Hematopoietic multipotent progenitor cell treated with erythropoietin and hydrocortisone succinate and interleukin-3 and kit ligand, for 17 days (in vitro differentiated cells): ENCODE data around the gene SNAPC4.

Experiments
- DNase-seq: peaks from one replicate; pipeline ENCODE4 v3.0.0-alpha.2; 2015; ENCODE audit warnings: low spot score

SNAPC4 gene

DNA sequence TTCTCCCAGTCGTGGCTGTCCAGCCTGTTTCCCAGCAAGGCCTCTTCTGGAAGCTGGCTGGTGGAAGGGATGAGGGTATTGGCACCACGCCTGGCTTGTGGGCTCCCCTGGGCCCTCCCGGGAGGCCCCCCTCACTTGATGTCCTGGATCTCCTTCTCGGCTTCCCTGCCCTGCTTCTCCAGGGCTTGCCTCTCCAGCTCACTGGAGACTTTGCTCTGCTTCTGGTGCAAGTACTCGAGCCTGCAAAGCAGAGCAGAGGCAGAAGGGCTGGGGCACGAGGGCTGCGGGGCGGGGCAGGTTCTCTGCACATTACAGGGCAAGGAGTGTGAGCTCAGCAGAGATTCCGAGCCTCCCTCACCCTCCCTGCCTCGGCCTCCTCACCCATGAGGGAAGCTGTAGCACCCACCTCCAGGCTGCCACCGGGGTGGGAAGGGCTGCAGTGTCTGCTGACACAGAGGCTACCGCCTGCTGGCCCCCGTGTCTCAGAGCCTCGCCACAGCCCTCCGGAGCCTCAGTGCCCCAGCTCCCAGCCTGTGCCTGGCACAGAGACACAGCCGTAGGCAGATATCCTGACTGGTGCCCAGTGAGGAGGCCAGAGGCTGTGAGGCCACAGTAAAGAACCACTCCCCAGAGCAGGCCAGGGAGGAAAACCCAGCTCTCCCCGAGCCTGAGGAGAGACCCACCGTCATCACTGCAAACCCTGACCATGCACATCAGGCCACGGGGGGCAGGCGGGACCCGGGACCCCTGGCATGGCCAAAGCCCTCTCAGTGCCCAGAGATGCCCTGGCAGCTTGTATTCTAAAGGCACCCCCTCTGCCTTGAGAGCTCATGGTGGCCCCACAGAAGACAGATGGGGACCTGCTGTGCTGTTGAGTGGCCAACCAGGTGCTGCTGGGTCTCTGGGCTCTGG, 7.2 kb downstream of the SNAPC4 start:
- DNase-seq, result no peak

DNA sequence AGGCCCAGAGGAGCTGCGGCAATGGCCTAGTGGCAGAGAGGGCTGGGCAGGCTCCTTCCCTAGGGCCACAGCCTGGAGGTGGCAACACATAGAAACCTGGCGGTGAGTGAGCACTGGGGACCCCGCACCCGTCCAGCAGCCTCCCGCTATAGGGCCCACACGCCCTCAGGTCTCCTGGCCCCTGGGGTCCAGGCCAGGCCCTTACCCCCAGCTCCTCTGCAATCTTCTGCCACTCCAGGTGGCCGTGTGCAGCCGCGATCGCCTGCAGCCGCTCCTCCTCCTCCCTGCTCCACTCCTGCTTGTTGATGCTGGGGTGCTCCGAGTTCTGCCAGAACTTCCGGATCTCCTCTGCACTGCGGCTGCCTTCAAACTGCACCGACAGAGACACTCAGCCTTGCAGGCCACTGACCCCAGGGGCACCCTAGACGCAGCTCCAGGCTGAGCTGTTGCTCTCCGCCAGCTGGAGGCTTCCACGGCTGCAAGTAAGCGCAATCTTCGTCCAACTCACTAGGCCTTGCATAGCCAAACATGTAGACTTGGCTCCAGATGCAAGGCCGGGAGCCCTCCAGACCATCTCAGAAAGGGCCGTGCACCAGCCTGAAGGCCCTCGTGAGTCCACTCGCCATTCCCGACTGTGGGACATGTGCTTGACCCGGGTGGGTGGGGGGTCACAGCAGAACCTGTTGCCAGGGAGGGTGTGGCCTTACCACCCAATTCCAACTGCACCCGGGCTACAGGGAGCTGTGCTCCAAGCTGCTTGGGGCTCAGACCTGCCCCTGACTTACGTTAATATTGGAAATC, 8.0 kb downstream of the SNAPC4 start:
- no peak for DNase-seq

DNA sequence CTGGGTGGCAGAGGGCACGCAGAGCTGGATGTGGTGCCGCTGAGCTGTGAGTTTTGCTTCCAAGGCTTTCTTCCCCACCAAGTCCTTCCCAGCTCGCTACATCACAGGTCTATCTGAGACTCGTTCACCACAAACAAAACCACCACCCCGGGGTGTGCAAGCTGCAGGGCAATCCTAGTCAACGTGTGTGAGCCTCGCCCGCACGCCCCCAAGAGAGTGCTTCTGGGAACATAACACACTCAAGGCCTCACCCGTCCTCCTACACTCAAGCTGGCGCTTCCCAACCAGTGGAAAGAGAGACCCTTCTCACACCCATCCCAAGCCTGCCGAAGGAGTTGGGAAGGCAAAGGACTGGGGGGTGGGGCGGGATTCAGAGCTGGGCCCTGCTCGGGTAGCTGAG, 10.6 kb downstream of the SNAPC4 start:
- DNase-seq, result no peak

DNA sequence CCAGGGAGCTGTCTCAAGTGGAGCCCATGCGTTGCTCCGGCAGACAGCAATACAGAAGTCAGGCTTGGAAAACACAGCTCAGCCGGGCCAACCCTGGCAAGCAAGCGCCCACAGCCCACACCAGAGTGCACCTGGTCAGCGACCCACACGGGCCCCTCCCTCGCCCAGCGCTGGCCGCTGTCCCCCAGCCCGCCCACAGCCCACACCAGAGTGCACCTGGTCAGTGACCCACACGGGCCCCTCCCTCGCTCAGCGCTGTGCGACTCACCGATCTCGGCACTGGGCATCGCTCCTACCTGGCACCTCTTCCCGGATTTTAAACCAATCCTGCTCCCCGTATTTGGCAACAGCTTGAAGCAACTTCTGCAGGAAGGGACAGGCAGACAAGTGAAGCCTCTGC, 12.8 kb downstream of the SNAPC4 start:
- no peak for DNase-seq

DNA sequence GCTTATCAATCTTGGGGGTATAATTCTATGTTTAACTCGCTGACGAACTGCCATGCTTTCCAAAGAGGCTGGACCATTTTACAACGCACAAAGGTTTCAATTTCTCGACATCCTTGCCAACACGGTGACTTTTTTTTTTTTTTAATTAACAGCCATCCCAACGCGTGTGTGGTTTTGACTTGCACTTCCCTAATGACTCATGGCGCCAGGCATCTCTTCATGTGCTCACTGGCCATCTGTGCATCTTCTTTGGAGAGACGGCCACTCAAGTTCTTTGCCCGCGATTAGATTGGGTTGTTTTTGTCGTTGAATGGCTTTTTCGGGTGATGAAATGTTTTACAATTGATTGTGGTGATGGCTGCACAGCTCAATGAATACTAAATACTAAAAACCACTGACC, 14.0 kb downstream of the SNAPC4 start:
- no peak for DNase-seq

DNA sequence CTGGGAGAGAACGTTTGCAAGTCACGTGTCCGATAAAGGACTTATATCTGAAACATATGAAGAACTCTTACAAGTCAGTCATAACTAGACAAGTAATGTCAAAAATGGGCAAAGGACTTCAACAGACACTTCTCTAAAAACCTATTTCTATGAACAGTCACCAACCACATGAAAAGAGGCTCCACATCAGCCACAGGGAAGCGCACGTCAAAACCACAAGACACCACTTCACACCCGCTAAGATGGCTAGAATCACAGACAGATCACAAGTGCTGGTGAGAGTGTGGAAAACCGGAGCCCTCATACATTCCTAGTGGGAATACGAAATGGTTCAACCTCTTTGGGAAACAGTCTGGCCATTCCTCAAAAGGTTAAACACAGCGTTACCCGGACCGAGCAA, 15.0 kb downstream of the SNAPC4 start:
- no peak for DNase-seq

DNA sequence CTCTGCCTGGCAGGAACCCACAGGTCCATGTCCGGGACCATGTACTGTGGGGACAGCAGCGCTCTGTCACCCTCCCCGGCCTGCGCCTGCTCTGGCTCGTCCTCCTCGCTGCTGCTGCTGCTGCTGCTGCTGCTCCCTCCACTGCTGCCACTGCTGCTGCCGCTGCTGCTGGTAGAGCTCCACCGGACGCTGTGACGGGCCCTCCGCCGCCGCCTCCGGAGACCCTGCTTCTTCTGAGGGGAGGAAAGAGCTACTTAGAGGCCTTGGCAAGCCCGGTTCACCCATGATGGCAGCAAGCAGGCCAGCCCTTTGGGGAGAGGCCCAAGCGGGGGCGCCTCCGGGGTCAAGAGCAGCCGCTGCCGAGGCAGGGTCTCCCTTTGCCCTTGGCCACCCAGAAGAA, 16.5 kb downstream of the SNAPC4 start:
- DNase-seq, result no peak

DNA sequence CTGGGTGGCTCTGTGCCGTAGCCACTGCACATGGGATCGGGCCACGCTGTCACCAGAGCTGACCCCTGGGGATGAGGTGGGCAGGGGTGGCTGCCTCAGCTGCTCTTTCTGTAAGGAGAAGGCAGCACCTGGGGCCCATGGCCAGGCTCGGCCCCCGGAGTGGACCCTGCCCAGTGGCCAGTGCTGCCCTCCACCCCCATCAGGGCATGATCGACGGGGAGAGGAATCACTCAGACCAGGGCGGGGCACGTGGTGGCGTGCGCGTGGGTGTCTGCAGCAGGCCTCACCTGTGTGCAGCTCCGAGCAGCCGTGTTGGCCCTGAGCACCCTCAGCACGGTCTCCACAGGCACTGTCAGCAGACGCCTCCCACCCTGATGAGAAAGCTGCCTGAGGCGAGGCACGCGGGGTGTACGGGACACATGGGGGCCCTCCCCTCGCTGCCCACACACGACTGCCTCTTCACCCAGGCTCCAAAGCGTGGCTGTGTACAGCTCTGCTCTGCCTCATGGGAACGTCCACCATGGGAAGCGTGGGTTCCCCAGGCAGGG, 17.9 kb downstream of the SNAPC4 start:
- DNase-seq, result no peak

DNA sequence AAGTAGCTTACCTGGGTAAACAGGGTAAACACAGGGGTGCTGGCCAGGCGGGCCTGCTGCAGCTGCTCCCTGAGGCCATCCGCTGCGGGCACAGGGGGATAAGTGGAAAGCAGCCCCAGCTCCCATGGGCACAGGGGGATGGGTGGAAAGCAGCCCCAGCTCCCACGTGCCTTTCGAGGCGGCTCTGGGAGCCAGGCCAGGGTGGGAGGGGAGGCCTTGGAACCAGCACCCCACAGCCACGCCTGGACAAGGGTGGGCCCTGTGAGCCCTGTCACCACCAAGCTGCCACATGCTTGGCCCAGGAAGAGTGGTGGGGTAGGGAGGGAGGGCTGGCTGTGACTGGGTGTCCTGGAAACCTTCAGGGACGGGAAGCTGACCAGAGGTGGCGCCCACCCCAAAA, 18.7 kb downstream of the SNAPC4 start:
- no peak for DNase-seq

DNA sequence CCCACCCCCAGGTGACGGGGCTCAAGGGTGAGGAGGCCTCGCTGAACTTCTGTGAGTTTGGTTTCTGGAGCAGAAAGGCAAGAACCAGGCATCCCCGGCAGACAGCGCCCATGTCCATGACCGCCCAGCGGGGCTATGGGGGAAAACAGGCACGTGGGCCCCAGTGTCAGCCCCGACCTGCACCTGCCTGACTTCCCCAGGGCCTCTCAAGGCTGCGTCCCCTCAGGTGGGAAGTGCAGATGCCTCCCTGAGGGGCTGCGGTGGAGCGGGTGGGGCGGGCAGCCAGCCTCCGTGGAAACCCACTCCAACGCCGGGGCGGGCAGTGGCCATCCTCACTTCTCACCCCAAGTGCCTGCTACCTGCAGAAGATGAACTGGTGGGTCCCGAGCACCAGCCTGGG, 19.6 kb downstream of the SNAPC4 start:
- DNase-seq, result no peak

DNA sequence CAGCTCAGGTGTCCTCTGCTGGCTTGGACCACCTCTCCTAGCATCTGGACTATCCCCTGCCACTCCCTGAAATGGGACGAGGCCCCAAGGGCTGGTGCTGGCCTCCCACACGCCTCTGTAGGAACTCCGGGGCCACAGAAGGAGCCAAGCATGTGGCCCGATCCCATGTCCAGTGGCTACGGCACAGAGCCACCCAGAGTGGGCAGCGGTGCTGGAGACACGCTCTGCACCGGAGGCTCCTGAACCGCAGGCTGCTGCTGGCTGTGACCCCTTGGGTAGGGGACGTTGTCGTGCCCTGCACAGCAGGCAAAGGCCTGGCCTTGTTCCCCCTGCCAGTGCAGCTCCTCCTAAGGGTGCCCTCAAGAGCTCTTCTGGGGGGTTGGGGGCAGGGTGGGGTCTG, 20.1 kb downstream of the SNAPC4 start:
- no peak for DNase-seq

DNA sequence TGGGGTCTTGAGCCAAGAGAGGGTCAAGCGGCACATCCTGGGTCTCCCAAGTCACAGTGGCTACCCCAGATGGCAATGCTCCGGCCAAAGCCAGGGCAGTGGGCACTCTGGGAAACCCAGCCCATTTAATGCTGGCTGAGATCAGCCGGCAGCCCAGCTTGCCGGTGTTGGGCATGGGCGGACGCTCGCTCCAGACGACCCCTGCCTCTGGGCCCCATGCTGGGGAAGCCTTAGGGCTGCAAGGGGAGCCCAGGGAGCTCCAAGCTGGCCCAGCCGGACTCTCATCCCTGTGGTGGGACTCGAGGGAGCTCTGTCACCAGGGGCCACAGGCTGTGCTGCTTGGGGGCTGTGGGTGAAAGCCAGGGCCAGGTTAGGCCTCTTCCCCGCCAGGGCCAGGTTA, 20.6 kb downstream of the SNAPC4 start:
- DNase-seq, result no peak

DNA sequence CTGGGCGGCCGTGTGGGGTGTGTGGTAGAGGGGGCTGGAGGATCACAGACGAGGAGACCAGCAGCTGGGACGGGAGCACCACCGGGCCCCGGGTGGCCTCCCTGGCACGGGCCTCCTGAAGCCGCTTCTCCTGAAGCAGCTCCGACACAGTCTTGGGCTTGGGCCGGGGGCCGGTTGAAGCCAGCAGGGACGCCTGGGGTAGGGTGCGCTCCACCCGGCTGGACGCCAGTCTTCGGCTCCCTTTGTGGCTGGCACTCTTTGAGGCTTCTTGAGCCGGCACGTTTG, 21.0 kb downstream of the SNAPC4 start:
- DNase-seq, result no peak

DNA sequence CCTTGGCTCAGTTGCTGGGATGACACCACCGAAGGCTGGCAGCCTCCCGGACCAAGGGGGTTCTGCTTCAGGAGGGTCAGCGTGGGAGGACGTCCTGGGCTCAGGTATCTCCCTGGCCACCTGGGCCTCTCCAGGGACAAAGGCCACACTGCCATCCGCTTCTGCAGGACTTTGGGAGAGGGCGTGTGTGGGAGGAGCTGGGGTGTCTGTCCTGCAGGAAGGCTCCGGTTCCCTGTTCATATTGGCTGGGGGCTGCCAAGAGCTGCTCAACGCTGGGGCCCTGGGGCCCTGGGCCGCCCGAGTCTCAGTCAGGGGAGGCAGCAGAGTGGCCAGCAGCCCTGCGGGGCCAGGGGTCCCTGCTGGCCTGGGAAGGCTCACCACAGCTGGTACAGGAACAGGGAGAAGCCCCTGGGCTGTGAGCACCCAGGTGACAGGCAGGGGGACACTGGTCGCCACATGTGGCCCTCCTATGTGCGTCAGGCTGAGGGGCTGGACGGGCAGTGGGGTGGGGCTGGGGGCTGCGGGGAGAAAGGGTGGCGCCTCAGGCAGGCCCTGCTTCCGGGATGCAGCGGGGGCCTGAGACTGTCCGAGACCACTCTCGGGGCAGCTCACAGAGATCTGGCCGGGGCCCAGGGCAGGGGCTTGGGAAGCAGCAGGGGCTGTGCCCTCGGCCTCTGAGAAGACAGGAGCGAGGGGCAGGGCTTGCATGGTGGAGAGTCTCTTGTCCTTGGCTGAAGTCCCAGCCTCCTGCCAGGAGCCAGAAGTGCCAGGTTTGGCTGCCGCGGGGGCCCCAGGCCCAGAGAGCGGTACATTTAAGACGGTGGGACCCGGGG, 21.6 kb downstream of the SNAPC4 start:
- DNase-seq, result no peak

DNA sequence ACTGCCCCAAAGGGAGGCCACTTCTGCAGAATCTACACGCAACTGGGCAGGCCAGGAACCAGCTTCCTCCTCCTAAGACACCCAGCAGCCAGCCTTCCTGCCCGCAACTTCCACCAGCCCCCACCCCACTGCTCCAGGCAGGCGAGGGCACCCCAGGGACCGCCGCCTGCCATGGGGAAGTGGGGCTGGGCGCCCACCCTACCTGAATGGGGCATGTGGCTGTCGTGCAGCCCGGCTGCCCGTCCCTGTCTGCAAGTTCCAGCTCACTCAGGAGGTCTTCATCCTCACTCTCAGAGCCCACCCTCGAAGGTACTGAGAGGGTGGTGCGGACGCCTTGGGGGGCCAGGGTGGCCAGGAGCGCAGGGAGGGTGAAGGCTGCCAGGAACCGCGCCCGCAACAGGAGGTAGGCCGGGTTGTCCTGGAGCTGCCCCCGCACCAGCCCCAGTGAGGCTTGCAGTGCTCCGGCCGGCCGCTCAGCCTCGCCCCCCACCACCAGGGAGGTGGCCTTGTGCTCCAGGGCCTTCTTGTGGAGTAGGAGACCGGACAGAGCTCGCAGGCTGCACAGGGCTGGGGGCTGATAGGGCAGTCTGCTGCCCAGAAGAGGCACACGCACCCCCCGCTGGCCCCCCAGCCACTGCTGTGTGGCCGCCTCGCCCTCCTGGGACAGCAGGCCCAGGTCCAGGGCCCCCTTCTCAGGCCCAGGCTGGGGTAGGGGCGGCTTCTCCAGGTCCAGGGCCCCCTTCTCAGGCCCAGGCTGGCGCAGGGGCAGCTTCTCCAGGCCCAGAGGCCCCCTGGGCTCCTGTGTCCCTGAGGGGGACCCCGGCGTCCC, 22.4 kb downstream of the SNAPC4 start:
- DNase-seq, result no peak

DNA sequence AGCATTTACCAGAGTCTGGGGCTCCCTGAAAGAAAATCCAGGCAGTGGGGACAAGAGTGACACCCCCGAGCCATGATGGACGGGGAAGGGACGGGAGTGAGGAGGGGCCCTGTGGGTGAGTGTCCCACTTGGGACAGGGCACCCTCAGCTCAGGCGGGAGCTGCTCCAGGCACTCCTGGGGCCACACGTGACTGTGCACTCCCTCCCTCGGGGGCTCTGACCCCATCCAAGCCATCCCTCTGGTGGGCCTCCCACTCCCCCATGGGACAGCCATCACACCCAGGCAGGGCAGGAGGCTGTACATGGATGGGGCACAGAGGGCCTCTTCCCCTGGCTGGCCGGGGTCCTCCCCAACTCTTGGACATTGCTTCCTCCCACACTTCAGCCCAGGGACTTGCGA, 23.5 kb downstream of the SNAPC4 start:
- no peak for DNase-seq

DNA sequence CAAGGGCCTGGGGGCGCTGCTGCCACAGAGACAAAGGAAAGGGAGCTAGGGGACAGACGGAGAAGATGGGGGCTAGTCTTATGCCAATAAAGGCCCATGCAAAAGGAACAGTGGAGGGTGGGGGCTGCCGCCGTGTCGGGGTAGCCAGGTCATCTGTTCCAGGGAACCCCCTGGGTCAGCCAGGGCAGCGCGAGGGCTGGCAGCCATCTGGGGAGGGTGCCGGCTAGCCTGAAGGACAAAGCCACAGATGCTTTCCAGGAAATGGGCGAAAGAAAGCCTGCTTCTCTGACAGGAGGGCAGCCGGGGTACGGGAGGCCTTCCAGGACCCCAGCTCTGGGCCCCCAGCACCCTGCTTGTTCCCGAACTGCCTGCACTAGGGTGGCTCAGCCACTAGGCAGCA, 24.9 kb downstream of the SNAPC4 start:
- DNase-seq, result no peak

DNA sequence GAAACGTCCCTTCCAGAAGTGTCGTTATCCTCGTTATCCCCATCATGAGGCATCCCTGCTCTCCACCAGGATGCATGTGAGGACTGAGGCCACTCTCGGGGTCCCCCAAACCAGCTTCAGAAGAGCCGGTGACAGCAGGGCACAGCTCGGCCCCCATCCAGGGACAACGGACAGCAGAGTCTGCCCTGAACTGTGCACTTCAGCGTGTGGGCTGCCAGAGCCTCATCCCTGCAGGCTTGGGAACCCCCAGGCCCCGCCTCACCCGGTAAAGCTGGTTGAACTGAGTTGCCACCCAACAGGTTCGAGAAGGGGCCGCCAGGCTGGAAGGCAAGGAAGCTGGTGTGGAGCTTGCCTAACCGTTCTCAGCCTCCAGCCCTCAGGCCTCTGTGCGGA, 25.8 kb downstream of the SNAPC4 start:
- DNase-seq, result no peak

DNA sequence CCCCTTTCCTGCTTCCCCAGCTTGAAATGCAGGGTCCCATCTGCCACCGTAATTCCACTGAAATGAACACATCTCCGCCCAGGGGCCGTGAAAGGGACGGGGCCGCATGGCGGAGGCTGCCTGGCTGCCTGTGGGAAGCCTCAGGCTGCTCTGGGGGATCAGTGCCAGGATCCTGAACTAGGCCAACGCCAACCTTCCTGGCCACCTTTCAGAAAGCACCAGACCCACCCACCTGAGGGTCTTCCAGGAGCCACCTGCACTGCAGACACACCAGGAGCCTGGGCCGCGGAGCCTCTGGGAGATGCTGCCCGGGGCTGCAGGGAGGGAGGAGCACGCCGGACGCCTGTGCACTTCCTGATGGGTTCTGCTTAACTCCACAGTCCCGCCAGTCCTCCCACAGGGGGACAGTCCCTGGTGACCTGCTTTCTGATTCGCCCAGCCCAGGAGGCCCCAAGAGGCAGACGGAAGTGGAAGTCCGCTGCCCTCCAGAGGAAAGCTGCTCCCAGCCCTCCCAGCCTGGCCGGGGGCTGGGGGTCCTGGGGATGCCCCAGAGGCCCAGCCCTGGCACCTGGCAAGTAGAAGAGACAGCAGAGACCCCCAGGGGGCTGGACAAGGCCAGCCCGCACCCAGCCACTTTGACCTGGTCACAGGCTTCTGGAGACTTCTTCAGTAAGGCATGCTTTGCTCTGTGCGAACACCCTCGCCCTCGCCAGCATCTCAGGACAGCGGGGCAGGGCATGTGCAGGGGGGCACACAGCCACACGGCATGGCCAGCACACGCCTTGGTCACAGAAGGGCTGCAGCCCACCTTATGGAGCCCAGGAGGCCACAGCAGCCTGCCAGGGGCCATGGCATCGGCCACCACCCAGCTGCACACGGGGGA, 26.4 kb downstream of the SNAPC4 start, which contains the start of gene CARD9:
Gene CARD9, minus strand, starts transcription at position 370 of the 883 bp plus-strand sequence. CDS start 1,591 bp downstream, outside the sequence.
- no peak for DNase-seq

DNA sequence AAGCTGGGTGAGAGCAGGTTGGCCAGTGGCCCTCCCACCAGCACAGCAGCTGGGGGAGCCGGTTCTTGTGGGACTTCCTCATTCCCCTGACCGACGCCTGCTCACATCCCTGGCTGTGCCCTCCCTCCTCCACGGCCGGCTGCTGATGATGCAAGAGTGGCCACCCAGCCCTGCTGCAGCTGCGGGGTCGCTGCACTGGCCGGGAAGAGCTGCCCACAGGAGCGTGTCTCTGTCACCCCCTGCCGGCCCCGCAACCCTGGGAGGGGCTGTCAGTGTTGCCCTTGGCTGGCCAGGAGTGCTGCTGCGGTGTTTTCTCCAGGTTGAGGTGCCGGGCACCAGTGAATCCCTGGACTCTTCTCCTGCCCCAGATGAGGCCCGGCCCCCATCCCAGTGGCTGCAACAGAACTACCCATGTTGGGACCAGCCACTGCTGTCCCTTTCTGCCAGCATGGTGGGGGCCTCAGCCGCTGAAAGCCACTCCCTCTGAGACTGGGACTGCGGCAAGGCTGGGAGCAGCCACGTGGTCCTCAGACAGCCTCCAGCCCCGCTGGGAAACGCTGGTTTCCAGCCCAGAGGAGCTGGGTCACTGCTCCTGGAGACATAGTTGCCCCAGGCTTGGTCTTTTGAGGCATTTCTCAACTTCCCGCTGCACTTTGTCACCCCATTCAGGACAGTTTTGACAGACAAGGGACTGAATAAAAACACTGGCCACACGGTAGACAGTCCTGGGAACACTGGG, 27.2 kb downstream of the SNAPC4 start:
- DNase-seq, result no peak
